ENCODE results near the gene MSANTD2. TPM values are rescaled to one million over a fixed set of nuclear protein-coding genes. Genes with fewer than 3 reads are reported as not detected.

The MSANTD2 gene
- total RNA-seq, 1 donor from 2014 or later = 21.0 TPM

DNA sequence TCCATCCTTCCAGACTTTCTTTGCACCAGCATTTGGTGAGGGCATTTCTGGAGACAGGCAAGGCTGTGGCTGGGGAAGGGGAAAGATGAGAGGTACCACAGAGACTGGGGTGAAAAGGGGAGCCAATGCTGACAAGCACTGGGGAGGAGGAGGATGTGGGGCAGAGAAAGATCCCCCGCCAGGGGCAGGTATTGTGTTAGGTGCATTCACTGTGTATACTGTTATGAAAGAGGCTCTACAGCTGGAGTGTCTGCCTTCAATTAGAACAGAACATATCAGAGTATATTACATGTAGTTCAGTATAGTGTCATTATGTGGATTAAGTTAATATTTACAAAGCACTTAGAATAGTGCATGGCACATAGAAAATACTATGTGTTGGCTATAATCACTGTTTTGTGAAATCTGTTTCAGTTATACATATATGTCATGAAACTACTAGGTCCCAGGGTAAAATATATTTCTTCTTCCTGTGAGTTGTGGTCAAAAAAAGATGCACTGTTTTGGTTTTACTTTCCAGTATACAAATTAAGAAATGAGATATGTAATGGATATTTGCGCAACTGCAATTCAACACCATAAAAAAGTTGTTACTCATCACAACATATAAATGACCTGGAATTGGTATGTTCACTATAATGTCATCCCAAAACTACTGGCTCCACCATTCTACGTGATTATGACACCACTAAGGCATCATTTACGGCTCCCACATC is 8.4 kb downstream of the MSANTD2 start:
- ChIA-PET CTCF (interaction anchor here (1.0 kb wide), 1 partner anchor 124 kb away, joined by 3 read pairs; no protein-coding TSS in a partner anchor), POLR2A (no interaction called here)
- Mint-ChIP-seq H3K4me1 (peaks cover 14% of the 10 kb centered on the region), H3K36me3 (ENCODE audit: low read depth) (no peaks in the 10 kb centered on the region), H3K4me3 (no peak overlapping the region), H3K27me3 (no peaks in the 10 kb centered on the region), H3K9me3 (no peaks in the 10 kb centered on the region), H3K27ac (no peak overlapping the region)
- DNase-seq (no peak), ATAC-seq (ENCODE audit: low read depth) (no peak)
- intact Hi-C loops (cut with micrococcal nuclease) = no loop called here
- no peak for TF ChIP-seq CTCF (IDR thresholded peaks at IDR 0.05)

DNA sequence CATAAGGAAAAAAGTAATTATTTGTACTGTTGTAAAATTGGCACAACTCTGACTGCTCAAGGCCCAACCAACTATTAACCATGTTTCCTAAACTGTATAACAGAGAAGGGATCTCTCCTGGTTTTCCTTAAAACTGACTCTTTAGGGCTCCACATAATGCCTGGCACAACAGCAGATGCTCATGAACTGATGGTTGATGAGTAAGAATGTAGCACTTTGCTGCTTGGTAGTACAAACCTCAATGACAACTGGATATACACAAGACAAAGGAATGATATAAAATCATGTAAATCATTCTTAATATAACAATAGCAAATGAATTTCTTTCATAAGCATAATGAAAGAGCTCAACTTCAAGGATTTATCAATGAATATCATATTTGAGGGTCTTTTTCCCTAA is 11.7 kb downstream of the MSANTD2 start:
- Mint-ChIP-seq H3K36me3 (ENCODE audit: low read depth) (no peaks in the 10 kb centered on the region), H3K4me3 (no peak overlapping the region), H3K27me3 (no peaks in the 10 kb centered on the region), H3K27ac (no peak overlapping the region), H3K9me3 (no peaks in the 10 kb centered on the region), H3K4me1 (peaks cover 13% of the 10 kb centered on the region)
- no peak for ATAC-seq (ENCODE audit: low read depth)
- ChIA-PET CTCF (no interaction called here), POLR2A (no interaction called here)
- no peak for TF ChIP-seq CTCF (IDR thresholded peaks at IDR 0.05)
- DNase-seq = no peak
- intact Hi-C loops (cut with micrococcal nuclease) = loop anchor here (2.0 kb wide), 1 partner anchor 20 kb away; no protein-coding TSS in a partner anchor

DNA sequence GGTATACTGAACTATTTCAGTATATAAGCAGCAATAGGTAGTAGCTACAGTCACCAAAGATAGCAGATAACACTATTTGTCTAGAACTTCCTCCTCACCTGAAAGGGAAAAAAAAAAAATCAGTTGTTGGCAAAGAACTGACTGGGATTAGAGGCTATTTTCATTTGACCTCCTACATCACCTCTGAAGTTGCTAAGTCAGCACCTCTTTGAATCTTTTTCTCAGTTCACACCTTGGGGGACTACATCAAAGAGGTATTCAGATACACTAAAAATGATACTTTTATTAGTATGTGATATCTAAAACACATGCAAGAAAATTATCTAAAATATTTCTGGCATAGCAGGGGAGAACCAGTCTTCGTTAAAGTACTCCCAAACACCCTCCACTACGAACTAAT is 16.2 kb downstream of the MSANTD2 start:
- intact Hi-C loops (cut with micrococcal nuclease) = no loop called here
- CTCF ChIA-PET = no interaction called here
- no peak for ATAC-seq (ENCODE audit: low read depth)
- no peaks in the 10 kb centered on the region for H3K4me1 Mint-ChIP-seq
- no peaks in the 10 kb centered on the region for H3K36me3 Mint-ChIP-seq (ENCODE audit: low read depth)
- no peak for DNase-seq
- H3K9me3 Mint-ChIP-seq = no peaks in the 10 kb centered on the region
- POLR2A ChIA-PET = interaction anchor here (0.6 kb wide), 1 partner anchor 18 kb away, joined by 7 read pairs; no protein-coding TSS in a partner anchor
- H3K27me3 Mint-ChIP-seq = no peaks in the 10 kb centered on the region
- no peak overlapping the region for H3K27ac Mint-ChIP-seq
- no peak for TF ChIP-seq CTCF (IDR thresholded peaks at IDR 0.05)
- H3K4me3 Mint-ChIP-seq = no peak overlapping the region

- CTCF ChIA-PET = interaction anchor here (1.1 to 1.3 kb wide), 3 partner anchors 10 to 20 kb away, joined by 3 to 4 read pairs (median 3); no protein-coding TSS in a partner anchor
- POLR2A ChIA-PET = no interaction called here
- no peaks in the 10 kb centered on the region for H3K4me1 Mint-ChIP-seq
- peaks cover 5% of the 10 kb centered on the region for H3K36me3 Mint-ChIP-seq (ENCODE audit: low read depth)
- DNase-seq (no peak), ATAC-seq (ENCODE audit: low read depth) (no peak)
- intact Hi-C loops (cut with micrococcal nuclease) = no loop called here
- H3K27ac Mint-ChIP-seq = no peak overlapping the region
- no peaks in the 10 kb centered on the region for H3K27me3 Mint-ChIP-seq
- no peaks in the 10 kb centered on the region for H3K9me3 Mint-ChIP-seq
- no peak for TF ChIP-seq CTCF (IDR thresholded peaks at IDR 0.05)
- no peak overlapping the region for H3K4me3 Mint-ChIP-seq
Observed at GRCh38 chr11:124783002-124783401, 17.2 kb downstream of the MSANTD2 start.

DNA sequence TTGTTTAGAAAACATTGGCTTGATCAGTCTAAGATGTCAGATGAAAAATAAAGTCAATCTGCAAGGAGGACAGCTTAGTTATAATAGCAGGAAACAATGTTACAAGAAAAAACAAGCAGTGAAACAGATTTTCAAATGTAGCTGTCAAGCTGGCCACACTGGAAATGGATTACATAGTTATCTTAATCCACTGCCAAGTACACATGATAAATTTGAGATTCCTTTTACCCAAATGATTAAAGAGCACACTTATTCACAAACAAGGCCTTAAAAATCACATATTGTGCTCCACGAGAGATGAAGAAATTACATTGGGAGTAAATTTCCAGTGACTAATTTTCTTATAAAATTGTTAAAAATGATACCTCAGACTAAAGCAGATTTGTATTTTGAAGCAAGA is 20.6 kb downstream of the MSANTD2 start:
- peaks cover 14% of the 10 kb centered on the region for H3K4me1 Mint-ChIP-seq
- no peaks in the 10 kb centered on the region for H3K9me3 Mint-ChIP-seq
- H3K36me3 Mint-ChIP-seq (ENCODE audit: low read depth) = peaks cover 21% of the 10 kb centered on the region
- no peak overlapping the region for H3K4me3 Mint-ChIP-seq
- no peak for TF ChIP-seq CTCF (IDR thresholded peaks at IDR 0.05)
- DNase-seq = no peak
- intact Hi-C loops (cut with micrococcal nuclease) = no loop called here
- no peaks in the 10 kb centered on the region for H3K27me3 Mint-ChIP-seq
- ChIA-PET CTCF (interaction anchor here (0.9 to 1.3 kb wide), 3 partner anchors 13 to 21 kb away, joined by 3 to 4 read pairs (median 3); no protein-coding TSS in a partner anchor), POLR2A (no interaction called here)
- H3K27ac Mint-ChIP-seq = no peak overlapping the region
- no peak for ATAC-seq (ENCODE audit: low read depth)

Data from activated B cell treated with CpG ODN at 0.5 μM for 24 hours (primary cell).